Activated CD8-positive, alpha-beta memory T cell treated with anti-CD3 and anti-CD28 coated beads, Interleukin-2, amount 50 U/mL, for 48 hours (primary cell): ENCODE measurements around the gene NUTF2.
A peak's percentile ranks its signal among the peaks of the same experiment; 100 is the strongest.
"Not testable (repeated sequence)": the region's sequence is repeated elsewhere in the genome, so short reads cannot be mapped to it uniquely, and the experiment has no call there.

Experiments used
- DNase-seq: peaks from one replicate; pipeline ENCODE4 v3.0.0-alpha.2; 2020

The NUTF2 gene

GRCh38 chr16:67846320-67847063, at the start of gene NUTF2:
Gene NUTF2 (plus strand): TSS chr16:67846933. CDS start chr16:67865131, 18,198 bp downstream.
- peak; percentile 97 for DNase-seq

- no peak for DNase-seq
Measured at GRCh38 chr16:67800338-67800926, 46.3 kb upstream of the NUTF2 start.

GRCh38 chr16:67801241-67801640, 45.5 kb upstream of the NUTF2 start:
- no peak for DNase-seq

GRCh38 chr16:67801883-67802282, 44.9 kb upstream of the NUTF2 start:
- no peak for DNase-seq

GRCh38 chr16:67803894-67804293, 42.8 kb upstream of the NUTF2 start:
- no peak for DNase-seq

GRCh38 chr16:67804853-67805542, 41.7 kb upstream of the NUTF2 start:
- no peak for DNase-seq

GRCh38 chr16:67805718-67806427, 40.9 kb upstream of the NUTF2 start:
- DNase-seq = peak; percentile 59

- DNase-seq = peak; percentile 94
Measured at GRCh38 chr16:67806428-67807147, 40.1 kb upstream of the NUTF2 start, which contains the start of the genes RANBP10 and TSNAXIP1. Gene RANBP10 (minus strand): TSS chr16:67806560. CDS start chr16:67806536, 24 bp downstream. Gene TSNAXIP1 (plus strand): TSS chr16:67806889. CDS start chr16:67807150, 261 bp downstream.

- DNase-seq = no peak
Measured at GRCh38 chr16:67807148-67807682, 39.5 kb upstream of the NUTF2 start.

- DNase-seq = no peak
Measured at GRCh38 chr16:67811899-67812298, 34.8 kb upstream of the NUTF2 start.

- DNase-seq = no peak
Measured at GRCh38 chr16:67814567-67814966, 32.2 kb upstream of the NUTF2 start.

GRCh38 chr16:67820608-67821259, 26.0 kb upstream of the NUTF2 start:
- no peak for DNase-seq

GRCh38 chr16:67822511-67822910, 24.2 kb upstream of the NUTF2 start:
- DNase-seq = no peak

GRCh38 chr16:67825119-67825518, 21.6 kb upstream of the NUTF2 start:
- no peak for DNase-seq

- no peak for DNase-seq
Measured at GRCh38 chr16:67825906-67826305, 20.8 kb upstream of the NUTF2 start.

- DNase-seq = no peak
Measured at GRCh38 chr16:67828651-67829050, 18.1 kb upstream of the NUTF2 start.

GRCh38 chr16:67833030-67833414, 13.7 kb upstream of the NUTF2 start:
- DNase-seq = no peak

GRCh38 chr16:67833415-67834241, 13.1 kb upstream of the NUTF2 start:
- DNase-seq = peak; percentile 96

- DNase-seq = no peak
Measured at GRCh38 chr16:67834242-67834614, 12.5 kb upstream of the NUTF2 start.

GRCh38 chr16:67837190-67837589, 9.5 kb upstream of the NUTF2 start:
- DNase-seq = not testable (repeated sequence)

- DNase-seq = no peak
Measured at GRCh38 chr16:67837811-67838210, 8.9 kb upstream of the NUTF2 start.
